Inferior parietal cortex (tissue), 1 donor: ENCODE results near the gene FOSL1.
"Not testable (repeated sequence)": the region's sequence is repeated elsewhere in the genome, so short reads cannot be mapped to it uniquely, and the experiment has no call there.

Experiments used
- DNase-seq: peaks from one replicate; pipeline ENCODE4 v3.0.0-alpha.2; 2016; ENCODE audit errors: extremely low spot score

Gene FOSL1

DNA sequence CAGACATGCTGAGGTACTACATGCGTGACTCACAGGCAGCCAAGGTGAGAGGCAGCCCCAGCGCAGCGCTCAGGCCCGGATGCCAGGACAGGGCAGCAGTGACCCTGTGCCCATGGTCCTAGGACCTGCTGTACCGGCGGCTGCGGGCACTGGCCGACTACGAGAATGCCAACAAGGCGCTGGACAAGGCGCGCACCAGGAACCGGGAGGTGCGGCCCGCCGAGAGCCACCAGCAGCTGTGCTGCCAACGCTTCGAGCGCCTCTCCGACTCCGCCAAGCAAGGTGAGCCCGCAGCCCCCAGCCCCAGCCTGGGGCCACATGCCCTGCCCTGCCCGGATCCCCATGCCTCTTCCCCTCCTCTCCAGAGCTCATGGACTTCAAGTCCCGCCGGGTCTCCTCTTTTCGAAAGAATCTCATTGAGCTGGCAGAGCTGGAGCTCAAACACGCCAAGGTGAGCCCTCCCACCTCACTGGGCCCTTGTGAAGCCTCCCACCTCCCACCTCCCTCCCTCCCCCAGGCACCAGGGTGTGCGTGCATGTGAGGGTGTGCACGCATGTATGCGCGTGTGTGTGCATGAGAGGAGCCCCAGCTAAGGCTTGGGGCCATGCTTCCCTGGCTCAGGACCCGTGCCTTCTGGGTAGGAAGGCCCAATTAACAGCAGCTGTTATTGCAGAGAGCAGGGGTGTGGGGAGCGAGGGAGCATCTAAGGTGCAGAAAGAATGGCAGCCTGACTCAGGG is 47.5 kb downstream of the FOSL1 start:
- no peak for DNase-seq

GRCh38 chr11:65851811-65852507 is 48.2 kb downstream of the FOSL1 start:
- DNase-seq: no peak

DNA sequence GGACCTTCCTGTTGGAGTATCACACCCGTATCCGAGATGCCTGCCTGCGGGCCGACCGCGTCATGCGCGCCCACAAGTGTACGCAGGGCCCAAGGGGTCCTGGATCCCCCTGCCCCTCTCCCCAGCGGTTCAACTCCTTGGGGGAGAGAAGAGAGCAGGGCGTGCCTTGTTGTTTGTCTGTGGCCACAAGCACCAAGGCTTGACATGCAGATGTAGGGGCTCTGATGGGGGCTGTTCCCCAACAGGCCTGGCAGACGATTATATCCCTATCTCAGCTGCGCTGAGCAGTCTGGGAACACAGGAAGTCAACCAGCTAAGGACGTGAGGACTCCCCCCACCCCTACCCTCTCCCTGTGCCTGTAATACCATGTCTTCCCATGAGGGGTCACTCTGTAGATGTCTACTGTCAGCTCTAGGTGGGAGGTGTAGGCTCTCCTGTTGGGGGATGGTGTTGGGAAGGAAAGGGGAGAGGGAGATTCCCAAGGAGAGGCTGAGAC is 49.1 kb downstream of the FOSL1 start:
- no peak for DNase-seq

GRCh38 chr11:65850217-65851082 is 49.7 kb downstream of the FOSL1 start:
- DNase-seq: no peak

DNA sequence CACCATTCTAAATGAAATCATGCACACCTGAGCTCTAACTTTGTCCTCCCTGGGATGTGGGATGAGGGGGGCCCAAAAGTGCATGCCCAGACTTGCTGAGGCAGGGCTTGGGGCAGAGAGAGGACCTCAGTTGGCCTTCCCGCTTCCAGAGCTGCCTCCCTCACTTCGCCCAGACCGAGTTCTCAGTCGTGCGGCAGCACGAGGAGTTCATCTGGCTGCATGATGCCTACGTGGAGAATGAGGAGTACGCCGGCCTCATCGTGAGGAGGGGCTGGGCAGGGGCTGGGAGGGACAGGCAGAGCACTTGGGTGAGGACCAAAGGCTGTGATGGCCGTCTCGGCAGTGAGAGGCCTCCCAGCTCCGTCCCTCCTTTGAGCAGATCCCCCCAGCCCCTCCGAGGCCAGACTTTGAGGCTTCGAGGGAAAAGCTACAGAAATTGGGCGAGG is 50.4 kb downstream of the FOSL1 start:
- DNase-seq: no peak

- no peak for DNase-seq
Observed at GRCh38 chr11:65849366-65849765, 50.8 kb downstream of the FOSL1 start.

- DNase-seq: not testable (repeated sequence)
Observed at GRCh38 chr11:65848693-65849092, 51.5 kb downstream of the FOSL1 start.

- DNase-seq: no peak
Observed at GRCh38 chr11:65847746-65848145, 52.4 kb downstream of the FOSL1 start.

- DNase-seq: no peak
Observed at GRCh38 chr11:65844231-65844872, 55.8 kb downstream of the FOSL1 start.

DNA sequence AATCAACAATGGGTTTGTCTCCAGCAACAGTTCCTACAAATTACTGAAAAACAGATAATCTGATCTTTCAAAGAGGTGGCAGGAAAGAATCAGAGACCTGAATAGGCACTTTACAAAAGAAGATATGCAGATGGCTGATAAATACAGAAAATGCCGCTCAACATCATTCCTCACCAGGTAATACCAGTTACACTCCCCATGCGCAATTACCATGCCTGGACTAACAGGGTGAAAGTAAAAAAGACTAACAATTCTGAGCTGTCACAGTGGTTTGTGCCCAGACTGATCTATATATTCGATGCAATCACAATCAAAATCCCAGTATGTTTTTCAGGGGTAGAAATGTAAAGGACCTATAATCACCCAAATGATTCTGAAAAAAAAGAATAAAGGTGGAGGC is 56.4 kb downstream of the FOSL1 start:
- no peak for DNase-seq

DNA sequence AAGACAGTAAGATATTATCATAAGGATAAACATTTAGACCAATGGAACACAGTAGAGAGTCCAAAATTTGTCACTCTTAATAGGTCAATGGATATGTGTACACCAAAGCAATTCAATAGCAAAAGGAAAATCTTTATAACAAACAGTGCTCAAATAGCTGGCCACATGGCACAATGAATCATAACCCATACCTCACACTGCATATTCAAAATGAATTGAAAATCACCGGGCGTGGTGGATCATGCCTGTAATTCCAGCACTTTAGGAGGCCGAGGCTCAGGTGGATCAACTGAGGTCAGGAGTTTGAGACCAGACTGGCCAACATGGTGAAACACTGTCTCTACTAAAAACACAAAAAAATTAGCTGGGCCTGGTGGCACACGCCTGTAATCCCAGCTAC is 58.0 kb downstream of the FOSL1 start:
- no peak for DNase-seq
